GM13976 (cell line): Measurements from ENCODE around the gene HTR1D.
"Not testable (repeated sequence)": the region's sequence is repeated elsewhere in the genome, so short reads cannot be mapped to it uniquely, and the experiment has no call there.

Source experiments
- DNase-seq: peaks from one replicate; pipeline ENCODE4 v3.0.0; 2012; ENCODE audit warnings: low spot score
- in situ Hi-C: fragments of 300-500 bp; cut with MboI; formaldehyde crosslinking; loops from one replicate; pipeline ENCODE4 v1.12.0; 2022; ENCODE audit warnings: low sequenced_read_pairs, mixed read lengths, inconsistent platforms; ENCODE audit not compliant: unreplicated experiment
- TF ChIP-seq, protein P1 (sequence below): IDR thresholded peaks from 2 replicates; pipeline ENCODE4 v1.5.1; 2012; ENCODE audit warnings: borderline replicate concordance, mild to moderate bottlenecking; ENCODE audit not compliant: insufficient read depth; ENCODE audit errors: extremely low read depth, missing control alignments, control extremely low read depth

HTR1D gene

DNA sequence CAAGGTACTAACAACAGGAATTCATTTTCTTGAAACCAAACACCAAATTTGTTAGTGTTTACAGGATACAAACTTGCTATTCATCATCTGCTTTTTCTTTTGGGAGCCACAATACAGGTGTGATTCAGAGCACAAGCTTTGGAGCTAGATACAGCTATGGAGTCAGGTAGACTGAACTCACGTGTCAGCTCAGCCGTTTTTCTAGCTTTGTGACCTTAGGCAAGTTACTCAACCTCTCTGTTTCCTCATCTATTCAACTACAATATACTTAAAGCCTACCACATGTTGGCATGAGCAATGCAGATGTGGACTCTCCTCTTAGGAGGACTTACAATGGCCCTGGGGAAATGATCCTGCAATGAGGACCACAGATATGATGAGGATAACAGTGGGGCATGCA lies 6.3 kb downstream of the HTR1D start:
- TF ChIP-seq, protein P1, sequence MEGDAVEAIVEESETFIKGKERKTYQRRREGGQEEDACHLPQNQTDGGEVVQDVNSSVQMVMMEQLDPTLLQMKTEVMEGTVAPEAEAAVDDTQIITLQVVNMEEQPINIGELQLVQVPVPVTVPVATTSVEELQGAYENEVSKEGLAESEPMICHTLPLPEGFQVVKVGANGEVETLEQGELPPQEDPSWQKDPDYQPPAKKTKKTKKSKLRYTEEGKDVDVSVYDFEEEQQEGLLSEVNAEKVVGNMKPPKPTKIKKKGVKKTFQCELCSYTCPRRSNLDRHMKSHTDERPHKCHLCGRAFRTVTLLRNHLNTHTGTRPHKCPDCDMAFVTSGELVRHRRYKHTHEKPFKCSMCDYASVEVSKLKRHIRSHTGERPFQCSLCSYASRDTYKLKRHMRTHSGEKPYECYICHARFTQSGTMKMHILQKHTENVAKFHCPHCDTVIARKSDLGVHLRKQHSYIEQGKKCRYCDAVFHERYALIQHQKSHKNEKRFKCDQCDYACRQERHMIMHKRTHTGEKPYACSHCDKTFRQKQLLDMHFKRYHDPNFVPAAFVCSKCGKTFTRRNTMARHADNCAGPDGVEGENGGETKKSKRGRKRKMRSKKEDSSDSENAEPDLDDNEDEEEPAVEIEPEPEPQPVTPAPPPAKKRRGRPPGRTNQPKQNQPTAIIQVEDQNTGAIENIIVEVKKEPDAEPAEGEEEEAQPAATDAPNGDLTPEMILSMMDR: no peak
- no peak for DNase-seq
- in situ Hi-C loops: no loop called here

- in situ Hi-C loops: no loop called here
- DNase-seq: no peak
- TF ChIP-seq, protein P1: no peak
Measured at GRCh38 chr1:23210351-23210785, 6.9 kb downstream of the HTR1D start.

DNA sequence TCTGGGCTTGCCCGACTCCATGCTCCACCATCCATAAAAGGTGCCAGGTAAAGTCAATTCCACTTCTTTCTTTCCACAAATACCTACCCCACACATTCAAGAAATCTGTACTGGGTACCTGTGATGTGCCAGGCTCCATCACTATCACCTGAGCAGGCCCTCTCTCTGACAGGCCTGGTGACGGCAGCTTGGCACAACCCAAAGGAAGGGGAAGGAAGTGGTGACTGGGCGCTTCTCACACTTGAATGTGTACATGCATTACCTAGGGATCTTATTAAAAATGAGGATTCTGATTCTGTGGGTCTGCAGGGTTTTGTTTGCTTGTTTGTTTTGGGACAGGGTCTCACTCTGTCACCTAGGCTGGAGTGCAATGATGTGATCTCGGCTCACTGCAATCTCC lies 7.5 kb downstream of the HTR1D start:
- TF ChIP-seq, protein P1: no peak
- in situ Hi-C loops: no loop called here

DNA sequence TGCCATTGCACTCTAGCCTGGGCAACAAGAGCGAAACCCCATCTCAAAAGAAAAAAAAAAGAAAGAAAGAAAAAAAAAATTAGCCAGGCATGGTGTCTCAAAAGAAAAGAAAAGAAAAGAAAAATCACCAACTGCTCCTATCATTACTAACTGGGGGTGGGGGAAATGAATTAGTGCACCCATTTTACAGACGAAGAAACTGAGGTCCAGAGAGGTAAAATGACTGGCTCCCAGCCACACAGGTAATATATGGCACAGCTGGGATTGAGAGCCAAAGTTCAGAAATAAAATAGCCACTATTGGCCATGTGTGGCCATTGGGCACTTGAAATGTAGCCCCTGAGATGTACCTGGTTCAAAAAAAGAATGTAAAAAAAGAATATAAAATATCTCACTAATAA lies 8.8 kb downstream of the HTR1D start:
- DNase-seq: no peak
- TF ChIP-seq, protein P1: no peak
- in situ Hi-C loops: no loop called here

More for the DNA sequence above, 7.5 kb downstream of the HTR1D start:
- DNase-seq: no peak

DNA sequence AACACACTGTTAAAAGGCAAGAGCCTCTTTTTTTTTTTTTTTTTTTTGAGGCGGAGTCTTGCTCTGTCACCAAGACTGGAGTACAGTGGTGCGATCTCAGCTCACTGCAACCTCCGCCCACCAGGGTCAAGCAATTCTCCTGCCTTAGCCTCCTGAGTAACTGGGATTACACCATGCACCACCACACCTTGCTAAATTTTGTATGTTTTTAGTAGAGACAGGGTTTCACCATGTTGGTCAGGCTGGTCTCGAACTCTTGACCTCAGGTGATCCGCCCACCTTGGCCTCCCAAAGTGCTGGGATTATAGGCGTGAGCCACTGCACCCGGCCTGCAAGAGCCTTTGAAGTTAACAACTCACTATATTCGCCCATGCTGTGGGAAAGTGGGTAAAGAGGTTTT lies 9.6 kb downstream of the HTR1D start:
- DNase-seq, in situ Hi-C loops: not testable (repeated sequence)

DNA sequence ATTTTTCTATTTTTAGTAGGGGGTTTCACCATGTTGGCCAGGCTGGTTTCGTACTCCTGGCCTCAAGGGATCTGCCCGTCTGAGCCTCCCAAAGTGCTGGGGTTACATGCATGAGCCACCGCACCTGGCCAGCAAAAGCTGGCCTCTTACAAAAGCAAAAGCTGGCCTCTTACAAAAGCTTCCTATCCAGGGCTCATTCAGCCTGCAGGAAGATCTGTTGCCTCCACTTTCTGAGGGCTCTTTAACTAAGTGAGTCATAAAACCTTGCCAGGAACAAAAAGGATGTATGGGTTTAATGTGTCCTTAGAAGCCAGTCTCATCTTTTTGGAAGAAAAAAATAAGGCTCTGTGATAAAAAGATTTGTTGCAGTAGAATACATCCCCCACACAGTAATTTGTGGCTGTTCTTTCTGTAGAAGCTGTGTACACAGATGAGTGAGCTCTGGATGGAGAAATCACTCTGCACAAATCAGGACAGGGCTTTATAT lies 15.0 kb downstream of the HTR1D start:
- in situ Hi-C loops: no loop called here
- no peak for DNase-seq
- TF ChIP-seq, protein P1: no peak

GRCh38 chr1:23200883-23201282 lies 16.4 kb downstream of the HTR1D start:
- in situ Hi-C loops: no loop called here
- DNase-seq: no peak
- TF ChIP-seq, protein P1: no peak
